Osteocyte (in vitro differentiated cells): Measurements from ENCODE around the gene IPMK. TPM values are rescaled to one million over a fixed set of nuclear protein-coding genes. Genes with fewer than 3 reads are reported as not detected.

ENCODE experiments used
- DNase-seq: peaks from one replicate; pipeline ENCODE4 v3.0.0; 2021; ENCODE audit warnings: mixed read lengths; ENCODE audit not compliant: unreplicated experiment; ENCODE audit errors: extremely low spot score
- H3K27ac Mint-ChIP-seq: one replicate; pipeline ENCODE4 v1.8.0; 2021; ENCODE audit warnings: mild to moderate bottlenecking, mixed read lengths; ENCODE audit not compliant: unreplicated experiment
- H3K27me3 Mint-ChIP-seq: one replicate; pipeline ENCODE4 v1.8.0; 2021; ENCODE audit warnings: mixed read lengths; ENCODE audit not compliant: unreplicated experiment
- H3K36me3 Mint-ChIP-seq: one replicate; pipeline ENCODE4 v1.8.0; 2021; ENCODE audit warnings: mixed read lengths; ENCODE audit not compliant: unreplicated experiment
- H3K4me1 Mint-ChIP-seq: one replicate; pipeline ENCODE4 v1.8.0; 2021; ENCODE audit warnings: mixed read lengths; ENCODE audit not compliant: unreplicated experiment
- H3K4me3 Mint-ChIP-seq: one replicate; pipeline ENCODE4 v1.8.0; 2021; ENCODE audit warnings: mild to moderate bottlenecking, moderate library complexity, mixed read lengths; ENCODE audit not compliant: unreplicated experiment
- H3K9me3 Mint-ChIP-seq: one replicate; pipeline ENCODE4 v1.8.0; 2021; ENCODE audit warnings: mixed read lengths; ENCODE audit not compliant: unreplicated experiment
- total RNA-seq: library from RNA; stranded (reverse); gene quantifications from 2 replicates; pipeline ENCODE4 v1.2.1, GENCODE V29; 2021
- TF ChIP-seq, protein P1 (sequence below): fragments of 200-600 bp; sonication (generic); IDR thresholded peaks from 2 replicates; pipeline ENCODE4 v1.5.0; 2021; ENCODE audit warnings: antibody characterized with exemption, mild to moderate bottlenecking, moderate library complexity

The IPMK gene
- total RNA-seq, 1 donor from 2014 or later, result 5.9 TPM

DNA sequence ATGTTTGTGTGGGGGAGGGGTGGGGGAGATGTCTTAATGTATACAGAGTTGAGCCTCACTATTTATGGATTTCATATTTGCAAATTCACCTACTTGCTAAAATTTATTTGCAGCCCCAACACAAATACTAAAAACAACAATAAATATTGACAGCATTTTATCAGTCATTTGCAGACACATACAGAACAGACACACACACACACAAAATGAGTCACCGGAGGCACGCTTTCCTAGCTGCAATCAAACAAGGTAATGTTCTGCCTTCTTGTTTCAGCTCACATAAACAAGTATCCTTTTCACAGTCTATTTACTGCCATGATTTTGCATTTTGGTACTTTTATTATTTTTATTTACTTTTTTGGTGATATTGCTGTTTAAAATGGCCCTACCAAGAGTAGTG is 88.5 kb downstream of the IPMK start:
- no peaks in the 10 kb centered on the region for H3K9me3 Mint-ChIP-seq

DNA sequence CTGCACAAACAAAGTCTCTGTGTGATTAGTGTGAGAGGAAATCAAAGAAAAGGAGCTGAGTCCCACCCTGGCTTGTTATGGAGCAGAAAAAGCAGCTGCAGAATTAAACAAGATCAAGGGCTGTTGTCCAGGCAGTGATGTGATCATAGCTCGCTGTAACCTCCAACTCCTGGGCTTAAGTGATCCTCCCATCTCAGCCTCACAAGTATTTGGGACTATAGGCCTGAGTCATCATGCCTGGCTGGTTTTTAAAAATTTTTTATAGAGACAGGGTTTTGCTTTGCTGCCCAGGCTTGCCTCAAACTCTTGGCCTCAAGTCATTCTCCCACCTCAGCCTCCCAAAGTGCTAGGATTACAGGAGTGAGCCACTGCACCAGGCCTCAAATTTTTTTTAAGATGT is 88.9 kb downstream of the IPMK start:
- H3K27me3 Mint-ChIP-seq, result peaks cover 16% of the 10 kb centered on the region
- H3K27ac Mint-ChIP-seq, result no peak overlapping the region
- H3K36me3 Mint-ChIP-seq, result no peaks in the 10 kb centered on the region
- TF ChIP-seq, protein P1, sequence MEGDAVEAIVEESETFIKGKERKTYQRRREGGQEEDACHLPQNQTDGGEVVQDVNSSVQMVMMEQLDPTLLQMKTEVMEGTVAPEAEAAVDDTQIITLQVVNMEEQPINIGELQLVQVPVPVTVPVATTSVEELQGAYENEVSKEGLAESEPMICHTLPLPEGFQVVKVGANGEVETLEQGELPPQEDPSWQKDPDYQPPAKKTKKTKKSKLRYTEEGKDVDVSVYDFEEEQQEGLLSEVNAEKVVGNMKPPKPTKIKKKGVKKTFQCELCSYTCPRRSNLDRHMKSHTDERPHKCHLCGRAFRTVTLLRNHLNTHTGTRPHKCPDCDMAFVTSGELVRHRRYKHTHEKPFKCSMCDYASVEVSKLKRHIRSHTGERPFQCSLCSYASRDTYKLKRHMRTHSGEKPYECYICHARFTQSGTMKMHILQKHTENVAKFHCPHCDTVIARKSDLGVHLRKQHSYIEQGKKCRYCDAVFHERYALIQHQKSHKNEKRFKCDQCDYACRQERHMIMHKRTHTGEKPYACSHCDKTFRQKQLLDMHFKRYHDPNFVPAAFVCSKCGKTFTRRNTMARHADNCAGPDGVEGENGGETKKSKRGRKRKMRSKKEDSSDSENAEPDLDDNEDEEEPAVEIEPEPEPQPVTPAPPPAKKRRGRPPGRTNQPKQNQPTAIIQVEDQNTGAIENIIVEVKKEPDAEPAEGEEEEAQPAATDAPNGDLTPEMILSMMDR, result no peak
- no peak overlapping the region for H3K4me3 Mint-ChIP-seq
- H3K4me1 Mint-ChIP-seq, result no peaks in the 10 kb centered on the region
- no peaks in the 10 kb centered on the region for H3K9me3 Mint-ChIP-seq
- no peak for DNase-seq

More for the DNA sequence above, 88.5 kb downstream of the IPMK start:
- peaks cover 13% of the 10 kb centered on the region for H3K27me3 Mint-ChIP-seq
- no peak for DNase-seq
- H3K4me1 Mint-ChIP-seq, result no peaks in the 10 kb centered on the region
- H3K27ac Mint-ChIP-seq, result no peak overlapping the region
- H3K4me3 Mint-ChIP-seq, result no peak overlapping the region
- no peaks in the 10 kb centered on the region for H3K36me3 Mint-ChIP-seq
- TF ChIP-seq, protein P1, result no peak

DNA sequence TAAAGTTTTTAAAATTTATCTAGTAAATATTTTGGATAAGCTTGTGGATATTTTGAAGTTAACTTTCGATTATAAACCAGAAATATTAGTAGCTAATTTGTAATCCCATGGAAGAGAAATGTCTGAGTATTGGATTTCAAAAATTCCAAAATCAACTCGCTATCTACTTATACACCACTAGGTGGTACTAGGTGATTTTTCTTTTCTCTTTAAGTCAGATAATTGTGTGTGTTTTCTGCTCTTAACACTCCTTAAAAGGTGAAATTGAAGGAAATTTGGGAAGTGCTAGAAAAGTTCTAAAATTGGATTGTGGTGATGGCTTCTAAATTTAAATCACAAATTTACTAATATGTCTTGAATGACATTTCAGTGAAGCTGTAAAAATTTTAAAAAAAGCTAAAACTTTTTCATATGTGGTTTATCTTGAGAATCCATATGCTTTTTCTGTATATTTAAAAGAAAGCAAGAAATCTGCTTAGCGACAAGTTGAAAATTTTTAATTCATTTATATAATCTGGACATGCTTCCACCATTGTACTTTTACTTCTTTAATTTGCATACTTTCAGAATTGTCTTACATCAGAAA is 90.2 kb downstream of the IPMK start:
- DNase-seq, result no peak
- TF ChIP-seq, protein P1, result peak; percentile 73
- no peaks in the 10 kb centered on the region for H3K4me1 Mint-ChIP-seq
- no peaks in the 10 kb centered on the region for H3K9me3 Mint-ChIP-seq
- H3K27me3 Mint-ChIP-seq, result peaks cover 26% of the 10 kb centered on the region
- no peaks in the 10 kb centered on the region for H3K36me3 Mint-ChIP-seq
- no peak overlapping the region for H3K27ac Mint-ChIP-seq
- H3K4me3 Mint-ChIP-seq, result no peak overlapping the region

DNA sequence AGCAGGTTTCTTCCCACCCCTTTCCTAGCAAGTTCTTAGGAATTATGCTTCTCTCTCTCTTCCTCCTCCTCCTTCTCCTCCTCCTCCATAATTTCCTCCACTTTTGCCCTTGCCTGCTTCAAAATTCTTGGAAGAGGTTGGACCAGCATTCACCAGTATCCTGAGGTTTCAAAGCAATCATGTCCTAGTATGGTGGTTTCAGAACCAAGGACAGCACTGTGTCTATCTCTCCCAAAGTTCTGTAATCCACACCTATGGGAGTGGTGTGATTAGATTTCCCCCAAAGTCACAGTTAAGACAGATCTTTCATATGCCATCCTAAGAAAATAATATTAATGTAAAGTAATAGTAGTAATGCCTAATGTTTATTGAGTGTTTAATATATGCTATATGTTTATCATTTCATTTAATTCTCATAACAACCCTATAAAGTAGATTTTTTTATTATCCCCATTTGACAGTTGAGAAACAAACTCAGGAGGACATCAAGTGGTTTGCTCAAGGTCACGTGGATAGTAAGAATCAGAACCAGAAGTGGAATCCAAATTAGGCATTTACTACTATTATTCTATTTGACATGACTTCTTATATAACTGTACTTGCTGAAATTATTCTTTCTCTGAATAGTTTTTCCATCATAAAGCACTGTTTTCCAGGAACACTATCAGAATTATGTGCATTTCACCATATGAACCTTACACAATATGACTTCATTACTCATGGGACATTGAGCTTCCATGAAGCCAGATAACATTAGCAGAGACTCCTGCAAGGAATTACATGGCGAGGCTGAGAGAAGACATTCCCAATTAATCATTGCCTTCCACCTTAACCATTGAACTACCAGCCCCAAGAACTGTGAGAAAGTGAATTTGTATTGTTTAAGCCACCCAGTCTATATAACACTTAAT is 91.4 kb downstream of the IPMK start:
- no peak for DNase-seq
- TF ChIP-seq, protein P1, result no peak
- Mint-ChIP-seq H3K4me3 (no peak overlapping the region), H3K27ac (no peak overlapping the region), H3K4me1 (no peaks in the 10 kb centered on the region), H3K9me3 (no peaks in the 10 kb centered on the region), H3K36me3 (no peaks in the 10 kb centered on the region), H3K27me3 (peaks cover 33% of the 10 kb centered on the region)

DNA sequence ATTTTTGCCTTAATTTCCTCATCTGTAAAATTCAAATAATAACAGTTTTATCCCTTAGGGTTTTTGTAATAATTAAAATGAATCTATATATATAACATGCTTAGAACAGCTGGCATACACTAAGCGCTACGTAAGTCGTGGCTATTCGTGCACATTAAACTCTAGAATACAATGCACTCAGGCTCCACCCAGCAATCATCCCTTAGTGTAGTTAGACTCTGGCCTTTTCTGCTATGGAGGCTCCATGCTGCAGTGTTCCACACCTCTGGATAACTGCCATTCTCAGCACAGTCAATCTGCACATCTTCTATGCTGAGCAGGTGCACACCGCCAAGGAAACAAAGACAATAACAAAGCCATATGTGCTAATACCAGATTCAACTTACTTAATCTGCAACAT is 92.9 kb downstream of the IPMK start:
- no peaks in the 10 kb centered on the region for H3K9me3 Mint-ChIP-seq
- no peaks in the 10 kb centered on the region for H3K36me3 Mint-ChIP-seq
- no peak overlapping the region for H3K4me3 Mint-ChIP-seq
- no peak overlapping the region for H3K27ac Mint-ChIP-seq
- no peak for DNase-seq
- no peaks in the 10 kb centered on the region for H3K4me1 Mint-ChIP-seq
- peaks cover 38% of the 10 kb centered on the region for H3K27me3 Mint-ChIP-seq
- TF ChIP-seq, protein P1, result no peak
